Myocyte (in vitro differentiated cells): ENCODE data around the gene THBS3. TPM values are rescaled to one million over a fixed set of nuclear protein-coding genes. Genes with fewer than 3 reads are reported as not detected.
"Not testable (repeated sequence)": the region's sequence is repeated elsewhere in the genome, so short reads cannot be mapped to it uniquely, and the experiment has no call there.

Experiments used
- DNase-seq: peaks from one replicate; pipeline ENCODE4 v3.0.0-alpha.2; 2012; ENCODE audit warnings: low read depth
- polyA plus RNA-seq: library from polyadenylated mRNA; unstranded; fragments of >200 nt; gene quantifications from one replicate; pipeline ENCODE4 v1.2.1, GENCODE V29; 2012; ENCODE audit warnings: missing spikeins
- total RNA-seq: library from RNA; depleted of rRNA; stranded (reverse); fragments of >200 nt; gene quantifications from 2 replicates; pipeline ENCODE4 v1.2.3, GENCODE V29; 2014

The THBS3 gene
- 40.9 and 52.1 TPM in 2 replicates for total RNA-seq
- 59.1 TPM for polyA plus RNA-seq

DNA sequence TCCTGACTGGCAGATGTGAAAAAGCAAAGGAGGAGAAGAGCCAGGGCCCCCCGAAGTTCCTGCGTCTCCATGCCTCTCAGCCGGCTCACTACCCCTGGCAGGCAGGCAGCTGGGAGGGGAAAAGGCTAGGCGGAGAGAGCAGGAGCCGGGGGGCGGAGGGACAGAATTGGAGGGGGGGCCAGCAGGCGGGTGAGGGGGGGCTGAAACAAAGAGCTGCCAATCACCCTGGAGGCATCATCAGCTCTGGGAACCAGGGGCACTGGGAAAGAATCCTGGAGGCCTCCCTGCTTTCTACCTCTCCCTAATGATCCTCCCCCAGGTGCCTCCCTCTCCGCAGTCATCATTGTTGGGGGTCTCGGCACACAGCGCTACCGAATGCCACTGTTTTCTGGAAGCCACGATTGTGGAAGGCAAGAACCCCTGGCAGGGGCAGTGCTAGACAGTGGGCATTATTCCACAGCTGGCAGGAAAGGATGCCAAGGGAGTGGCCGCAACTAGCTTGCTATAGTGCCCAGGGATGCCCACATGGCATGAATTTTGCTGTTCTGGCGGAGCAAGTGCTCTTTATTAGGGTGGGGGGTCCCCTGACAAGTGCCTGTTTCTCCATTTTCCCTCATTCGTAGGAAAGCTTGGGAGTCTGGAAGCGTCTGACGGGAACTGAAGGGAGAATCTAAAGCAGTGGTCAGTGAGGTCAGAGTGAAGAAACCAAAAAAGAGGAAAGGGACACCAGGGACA lies at the start of gene THBS3:
Gene THBS3 (minus strand): TSS at position 92 of the 735 bp plus-strand sequence. CDS start 21 bp downstream, at position 71.
- peak; percentile 60 for DNase-seq

GRCh38 chr1:155256058-155256852 lies 48.6 kb upstream of the THBS3 start:
- DNase-seq, result peak; percentile 40

DNA sequence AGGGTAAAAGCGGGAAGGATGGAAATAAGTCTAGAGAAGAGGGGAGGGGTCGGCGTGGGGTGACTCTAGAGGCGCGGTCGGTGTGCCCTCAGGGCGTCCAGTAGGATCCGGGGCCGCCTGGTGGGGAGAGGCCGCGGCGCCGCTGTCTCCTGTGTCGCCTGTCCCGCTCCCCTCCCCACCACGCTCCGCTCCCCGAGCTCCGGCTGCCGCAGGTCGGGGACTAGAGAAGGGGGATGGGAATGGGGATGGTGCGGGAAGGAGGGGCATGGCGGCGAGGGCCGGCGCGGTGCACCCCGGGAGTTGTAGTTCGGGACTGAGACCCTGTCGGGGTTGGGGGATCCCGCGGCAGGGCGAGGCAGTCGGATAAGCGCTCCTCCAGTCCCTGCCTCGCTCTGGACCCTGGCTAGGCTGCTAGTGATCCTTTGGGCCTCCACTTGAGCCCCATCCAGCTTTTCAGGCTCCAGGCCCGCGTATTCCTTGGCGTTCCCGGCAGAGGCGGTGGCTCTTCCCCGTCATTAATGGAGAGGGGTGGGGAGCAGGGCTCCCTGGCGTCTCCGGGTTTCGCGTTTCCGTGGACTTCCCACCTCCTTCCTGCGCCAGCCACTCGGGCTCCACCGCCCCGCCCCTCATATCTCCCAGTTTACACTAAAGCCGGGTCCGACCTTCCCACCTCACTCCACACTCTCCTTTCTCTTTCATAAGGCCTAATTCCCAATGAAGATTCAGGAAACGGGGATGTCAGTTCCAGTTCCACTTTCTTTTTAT lies 47.7 kb upstream of the THBS3 start, which contains the start of gene ENTREP3:
Gene ENTREP3 (minus strand): TSS at position 241 of the 765 bp plus-strand sequence. CDS start 606 bp downstream, outside the sequence.
- DNase-seq, result peak; percentile 92

- DNase-seq, result peak; percentile 45
Observed at GRCh38 chr1:155254714-155255242, 47.1 kb upstream of the THBS3 start.

- peak; percentile 58 for DNase-seq
Observed at GRCh38 chr1:155254228-155254713, 46.6 kb upstream of the THBS3 start.

DNA sequence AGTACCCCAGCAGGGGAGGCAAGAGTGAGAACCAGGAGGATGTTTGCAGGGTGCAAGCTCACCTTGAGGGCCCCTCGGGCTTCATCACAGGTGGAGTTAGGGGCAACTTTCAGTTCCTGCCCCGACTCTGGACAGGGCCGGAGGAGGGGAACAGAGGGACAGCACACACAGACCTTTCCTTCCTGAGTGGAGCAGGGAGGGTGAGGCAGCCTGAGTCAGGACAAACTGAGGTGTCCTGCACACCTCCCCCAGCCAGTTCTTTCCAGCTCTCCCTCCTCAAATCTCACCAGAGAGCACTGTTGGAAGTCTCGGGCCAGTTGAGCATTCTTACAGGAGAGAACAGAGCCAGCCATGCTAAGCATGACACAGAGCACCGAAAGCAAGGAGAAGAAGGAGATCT lies 46.1 kb upstream of the THBS3 start:
- DNase-seq, result no peak

GRCh38 chr1:155253208-155253607 lies 45.5 kb upstream of the THBS3 start:
- DNase-seq, result no peak

- DNase-seq, result no peak
Observed at GRCh38 chr1:155251566-155251965, 43.9 kb upstream of the THBS3 start.

DNA sequence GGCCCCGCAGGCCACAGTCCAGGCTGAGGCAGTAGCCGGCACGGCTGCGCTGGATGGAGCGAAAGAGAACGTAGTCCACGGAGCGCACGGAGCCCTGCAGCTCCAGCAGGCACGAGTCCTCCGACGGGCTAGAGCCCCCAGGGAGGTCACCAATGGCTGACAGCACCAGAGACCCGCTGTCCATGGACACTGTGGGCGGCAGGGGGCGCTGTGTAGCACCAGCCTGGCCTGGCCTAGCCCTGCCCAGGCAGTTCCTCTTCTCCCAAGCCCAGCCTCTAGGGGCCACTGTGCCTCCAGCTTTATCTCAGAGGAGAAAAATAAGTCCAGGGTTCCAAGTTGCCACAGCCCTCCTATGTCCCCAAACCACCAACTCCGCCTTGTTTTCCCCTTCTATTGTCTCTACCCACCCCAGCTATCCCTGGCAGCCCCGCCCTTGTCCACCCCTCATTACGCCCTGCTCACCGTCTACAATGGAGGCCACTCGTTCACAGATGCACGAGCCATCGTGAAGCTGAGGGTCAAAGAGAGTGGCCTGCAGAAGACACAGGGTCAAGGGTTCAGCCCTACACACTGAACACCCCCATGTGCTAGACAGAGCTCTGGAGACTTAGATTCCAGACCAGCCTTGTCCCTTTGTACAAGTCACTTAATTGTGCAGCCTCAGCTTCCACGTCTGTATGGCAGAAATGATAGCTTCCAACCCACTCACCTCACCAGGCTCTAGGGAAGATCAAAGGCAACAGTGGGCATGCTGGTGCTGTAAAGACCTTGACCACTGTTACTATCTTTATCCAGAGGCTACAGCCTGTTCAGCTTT lies 43.1 kb upstream of the THBS3 start:
- peak; percentile 93 for DNase-seq

DNA sequence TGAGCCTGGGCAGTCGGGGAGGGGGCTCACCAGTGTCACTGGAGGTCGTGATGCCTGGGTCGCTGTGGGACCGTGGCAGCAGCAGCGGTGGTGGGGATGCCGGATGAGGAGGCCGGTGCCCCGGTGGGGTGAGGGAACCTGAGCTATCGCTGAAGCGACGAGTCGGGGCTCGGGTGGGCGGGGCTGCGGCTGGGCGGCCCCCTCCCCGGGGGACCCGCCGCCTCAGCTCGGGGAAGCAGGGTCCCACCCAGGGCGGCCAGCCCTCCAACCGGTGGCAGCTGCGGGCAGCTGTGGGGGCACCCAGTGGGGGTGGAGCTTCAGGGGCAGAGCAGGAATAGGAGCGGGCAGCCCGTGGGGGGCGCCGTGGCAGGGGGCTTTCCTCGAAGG lies 42.5 kb upstream of the THBS3 start:
- DNase-seq, result no peak

GRCh38 chr1:155247667-155248553 lies 40.2 kb upstream of the THBS3 start:
- DNase-seq, result no peak

GRCh38 chr1:155246796-155247195 lies 39.1 kb upstream of the THBS3 start:
- not testable (repeated sequence) for DNase-seq

- DNase-seq, result no peak
Observed at GRCh38 chr1:155245163-155245524, 37.4 kb upstream of the THBS3 start.

- peak; percentile 100 for DNase-seq
Observed at GRCh38 chr1:155244368-155245162, 36.9 kb upstream of the THBS3 start.

DNA sequence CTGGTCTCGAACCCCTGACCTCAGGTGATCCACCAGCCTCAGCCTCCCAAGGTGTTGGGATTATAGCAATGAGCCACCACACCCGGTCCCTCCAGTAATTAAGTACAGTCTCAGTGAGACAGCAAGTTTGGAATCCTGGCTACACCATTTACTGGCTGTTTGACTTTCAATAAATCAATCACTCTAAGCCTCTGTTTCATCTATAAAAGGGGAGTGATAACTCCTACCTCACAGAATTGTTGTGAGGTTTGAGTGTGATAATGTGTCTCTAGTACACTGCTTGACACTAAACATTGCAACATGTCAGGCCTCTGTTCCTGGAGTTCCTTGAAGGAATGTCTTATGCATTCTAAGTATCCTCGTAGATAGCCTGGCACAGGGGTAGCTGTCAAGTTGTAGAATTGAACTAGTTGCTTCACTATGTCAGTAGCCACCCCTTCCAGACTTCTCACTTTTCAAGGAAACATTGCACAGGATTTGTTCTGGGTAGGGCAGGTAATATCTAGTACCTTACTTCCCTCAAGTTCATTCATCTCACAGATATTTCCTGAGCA lies 35.2 kb upstream of the THBS3 start:
- no peak for DNase-seq

GRCh38 chr1:155241841-155242264 lies 34.2 kb upstream of the THBS3 start:
- DNase-seq, result no peak

- DNase-seq, result peak; percentile 81
Observed at GRCh38 chr1:155241069-155241679, 33.5 kb upstream of the THBS3 start.

DNA sequence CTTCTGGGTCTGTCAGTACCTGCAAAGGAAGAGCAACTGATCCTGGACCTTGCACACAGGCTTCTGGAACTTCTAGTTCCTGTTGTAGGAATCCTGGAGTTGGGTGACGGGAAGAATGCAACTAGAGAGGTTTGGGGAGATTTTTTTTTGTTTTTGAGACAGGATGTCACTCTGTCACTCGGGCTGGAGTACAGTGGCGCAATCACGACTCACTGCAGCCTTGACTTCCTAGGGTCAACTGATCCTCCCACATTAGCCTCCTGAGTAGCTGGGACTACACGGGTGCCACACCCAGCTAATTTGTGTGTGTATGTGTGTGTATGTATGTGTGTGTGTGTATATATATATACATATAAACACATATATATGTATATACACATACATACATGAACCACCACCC lies 28.8 kb upstream of the THBS3 start:
- DNase-seq, result no peak
